Liver (tissue), 9 donors: Measurements from ENCODE around the gene FAM241B. TPM values are rescaled to one million over a fixed set of nuclear protein-coding genes. Genes with fewer than 3 reads are reported as not detected.

ENCODE experiments used
- DNase-seq: peaks from one replicate; pipeline ENCODE4 v3.0.0-alpha.2; 2017; ENCODE audit warnings: low spot score
- H3K27ac ChIP-seq, 2 donors: one replicate each; pipeline ENCODE4 v1.7.0; 2013; ENCODE audit warnings: inconsistent platforms in 2 of 2, low read length in 2 of 2, control low read depth in 1 of 2, low read depth in 1 of 2, mild to moderate bottlenecking in 1 of 2
- H3K27me3 ChIP-seq, 4 donors: one replicate each; pipeline versions ENCODE4 v1.6.1 to v1.7.0; 2013; ENCODE audit warnings: low read length in 3 of 4, inconsistent platforms in 1 of 4, mild to moderate bottlenecking in 1 of 4, moderate library complexity in 1 of 4; ENCODE audit not compliant: control insufficient read depth in 4 of 4, insufficient read depth in 4 of 4
- H3K36me3 ChIP-seq, 4 donors: one replicate each; pipeline versions ENCODE4 v1.6.1 to v1.7.0; 2013; ENCODE audit warnings: low read length in 3 of 4, mild to moderate bottlenecking in 3 of 4, low read depth in 1 of 4, moderate library complexity in 1 of 4; ENCODE audit not compliant: control insufficient read depth in 4 of 4, insufficient read depth in 3 of 4
- H3K4me1 ChIP-seq, 4 donors: one replicate each; pipeline versions ENCODE4 v1.6.1 to v1.7.0; 2013; ENCODE audit warnings: low read length in 3 of 4, mild to moderate bottlenecking in 3 of 4, moderate library complexity in 1 of 4; ENCODE audit not compliant: control insufficient read depth in 4 of 4, insufficient read depth in 4 of 4
- H3K4me3 ChIP-seq, 3 donors: one replicate each; pipeline versions ENCODE4 v1.6.1 to v1.7.0; 2013; ENCODE audit warnings: low read length in 3 of 3, control low read depth in 1 of 3, low read depth in 1 of 3, mild to moderate bottlenecking in 1 of 3
- H3K9ac ChIP-seq, 2 donors: one replicate each; pipeline ENCODE4 v1.7.0; 2013; ENCODE audit warnings: low read length in 2 of 2, mild to moderate bottlenecking in 2 of 2, moderate library complexity in 2 of 2, control low read depth in 1 of 2, low read depth in 1 of 2
- H3K9me3 ChIP-seq, 4 donors: one replicate each; pipeline versions ENCODE4 v1.6.1 to v1.7.0; 2013; ENCODE audit warnings: low read length in 3 of 4; ENCODE audit not compliant: control insufficient read depth in 4 of 4
- CTCF ChIP-seq: fragments of 150-350 bp; IDR thresholded peaks from 2 replicates; pipeline ENCODE4 v1.5.1; 2017; ENCODE audit warnings: improper control_type of control experiment, low read depth, low read length; ENCODE audit not compliant: missing input control
- FOXA1 ChIP-seq: IDR thresholded peaks from 2 replicates; pipeline ENCODE4 v1.6.1; 2016; ENCODE audit warnings: antibody characterized with exemption
- FOXA2 ChIP-seq: IDR thresholded peaks from 2 replicates; pipeline ENCODE4 v1.6.1; 2016; ENCODE audit warnings: antibody characterized with exemption
- GABPA ChIP-seq, 2 donors: IDR thresholded peaks in 1 of 2; conservative IDR thresholded peaks in 1 of 2; 2 replicates each; pipeline ENCODE4 v1.6.1; 2016; ENCODE audit warnings: antibody characterized with exemption in 2 of 2, mild to moderate bottlenecking in 1 of 2, moderate library complexity in 1 of 2
- HNF4A ChIP-seq, 2 donors: conservative IDR thresholded peaks; 2 replicates each; pipeline ENCODE4 v1.6.1; 2016; ENCODE audit warnings: antibody characterized with exemption in 2 of 2, mild to moderate bottlenecking in 2 of 2
- HNF4G ChIP-seq: IDR thresholded peaks from 2 replicates; pipeline ENCODE4 v1.6.1; 2016; ENCODE audit warnings: antibody characterized with exemption
- JUND ChIP-seq, 2 donors: IDR thresholded peaks; 2 replicates each; pipeline ENCODE4 v1.6.1; 2016; ENCODE audit warnings: antibody characterized with exemption in 2 of 2
- MAX ChIP-seq: IDR thresholded peaks from 2 replicates; pipeline ENCODE4 v1.6.1; 2016; ENCODE audit warnings: antibody characterized with exemption
- NR2F2 ChIP-seq: IDR thresholded peaks from 2 replicates; pipeline ENCODE4 v1.6.1; 2016; ENCODE audit warnings: antibody characterized with exemption
- RAD21 ChIP-seq, 2 donors: IDR thresholded peaks; 2 replicates each; pipeline ENCODE4 v1.6.1; 2016; ENCODE audit warnings: antibody characterized with exemption in 2 of 2, mild to moderate bottlenecking in 2 of 2
- REST ChIP-seq: IDR thresholded peaks from 2 replicates; pipeline ENCODE4 v1.6.1; 2016; ENCODE audit warnings: antibody characterized with exemption, mild to moderate bottlenecking
- RXRA ChIP-seq, 2 donors: IDR thresholded peaks; 2 replicates each; pipeline ENCODE4 v1.6.1; 2017 to 2018; ENCODE audit warnings: antibody characterized with exemption in 2 of 2, mild to moderate bottlenecking in 1 of 2
- SP1 ChIP-seq: IDR thresholded peaks from 2 replicates; pipeline ENCODE4 v1.6.1; 2018; ENCODE audit warnings: antibody characterized with exemption, mild to moderate bottlenecking
- TAF1 ChIP-seq: conservative IDR thresholded peaks from 2 replicates; pipeline ENCODE4 v1.6.1; 2016; ENCODE audit warnings: antibody characterized with exemption, mild to moderate bottlenecking
- YY1 ChIP-seq: IDR thresholded peaks from 2 replicates; pipeline ENCODE4 v1.6.1; 2016; ENCODE audit warnings: antibody characterized with exemption, mild to moderate bottlenecking
- WGBS: extraction: QIAGEN DNeasy Blood & Tissue Kit; methylation state at CpG from one replicate; pipeline ENCODE4 v1.1.7; 2013; 5-methylcytosine and 5-hydroxymethylcytosine counted together
- polyA plus RNA-seq, 2 donors: library from polyadenylated mRNA; stranded (reverse) in 1 of 2; unstranded in 1 of 2; fragments of 200-250 nt in 1 of 2; fragments of >200 nt in 1 of 2; fragmentation: Nextera tagmentation in 1 of 2; extraction: Ambion mirVana in 1 of 2; gene quantifications; one replicate each; pipeline versions ENCODE4 v1.2.1 to v1.2.3, GENCODE V29; 2013 to 2015
- total RNA-seq, 2 donors: library from RNA; depleted of rRNA; stranded (reverse); fragments of >200 nt; gene quantifications; one replicate each; pipeline ENCODE4 v1.2.3, GENCODE V29; 2014
- donor health status: healthy.
- donor health status: healthy.
- donor health status: healthy.
- donor health status: healthy.
- donor health status: healthy.

The FAM241B gene
- total and polyA plus RNA-seq, 4 donors, result 0.84 to 2.5 (median 1.7) TPM

- Histone ChIP-seq H3K27ac (no peak overlapping the region), H3K36me3 (no peaks in the 10 kb centered on the region), H3K27me3 (no peaks in the 10 kb centered on the region), H3K9me3 (no peaks in the 10 kb centered on the region), H3K9ac (no peak overlapping the region), H3K4me1 (no peaks in the 10 kb centered on the region), H3K4me3 (no peak overlapping the region)
- 67% methylated on average over 10 of the region's 10 CpGs for WGBS
- no peak for TF ChIP-seq GABPA (IDR thresholded peaks at IDR 0.05 in 1 of 2, conservative IDR thresholded peaks at IDR 0.05 in 1 of 2)
- peak; percentile 8 for TF ChIP-seq CTCF
- peak; percentile 41 to 67 for TF ChIP-seq RAD21 (IDR thresholded peaks at IDR 0.05)
- no peak for DNase-seq
Observed at GRCh38 chr10:69636626-69637605, 6.9 kb downstream of the FAM241B start.

- Histone ChIP-seq H3K9me3 (no peaks in the 10 kb centered on the region), H3K4me1 (no peaks in the 10 kb centered on the region), H3K27ac (no peak overlapping the region), H3K4me3 (no peak overlapping the region), H3K9ac (no peak overlapping the region), H3K36me3 (no peaks in the 10 kb centered on the region), H3K27me3 (no peaks in the 10 kb centered on the region)
- DNase-seq, result no peak
- TF ChIP-seq CTCF (no peak), REST (no peak), MAX (no peak), FOXA1 (no peak), NR2F2 (no peak), YY1 (no peak), HNF4G (no peak), RXRA (IDR thresholded peaks at IDR 0.05) (no peak), HNF4A (conservative IDR thresholded peaks at IDR 0.05) (no peak), JUND (IDR thresholded peaks at IDR 0.05) (no peak), FOXA2 (no peak), SP1 (no peak), TAF1 (no peak)
- 59% methylated on average over 8 of the region's 8 CpGs for WGBS
Observed at GRCh38 chr10:69638642-69639041, 8.6 kb downstream of the FAM241B start.
